HG02885 (cell line): ENCODE data around the gene MAP3K2.

ENCODE experiments used
- ATAC-seq: cut with Tn5 transposase; IDR thresholded peaks from one replicate; pipeline ENCODE4 v1.9.1; 2021; ENCODE audit warnings: mild to moderate bottlenecking; ENCODE audit not compliant: unreplicated experiment, poor library complexity

Gene MAP3K2

DNA sequence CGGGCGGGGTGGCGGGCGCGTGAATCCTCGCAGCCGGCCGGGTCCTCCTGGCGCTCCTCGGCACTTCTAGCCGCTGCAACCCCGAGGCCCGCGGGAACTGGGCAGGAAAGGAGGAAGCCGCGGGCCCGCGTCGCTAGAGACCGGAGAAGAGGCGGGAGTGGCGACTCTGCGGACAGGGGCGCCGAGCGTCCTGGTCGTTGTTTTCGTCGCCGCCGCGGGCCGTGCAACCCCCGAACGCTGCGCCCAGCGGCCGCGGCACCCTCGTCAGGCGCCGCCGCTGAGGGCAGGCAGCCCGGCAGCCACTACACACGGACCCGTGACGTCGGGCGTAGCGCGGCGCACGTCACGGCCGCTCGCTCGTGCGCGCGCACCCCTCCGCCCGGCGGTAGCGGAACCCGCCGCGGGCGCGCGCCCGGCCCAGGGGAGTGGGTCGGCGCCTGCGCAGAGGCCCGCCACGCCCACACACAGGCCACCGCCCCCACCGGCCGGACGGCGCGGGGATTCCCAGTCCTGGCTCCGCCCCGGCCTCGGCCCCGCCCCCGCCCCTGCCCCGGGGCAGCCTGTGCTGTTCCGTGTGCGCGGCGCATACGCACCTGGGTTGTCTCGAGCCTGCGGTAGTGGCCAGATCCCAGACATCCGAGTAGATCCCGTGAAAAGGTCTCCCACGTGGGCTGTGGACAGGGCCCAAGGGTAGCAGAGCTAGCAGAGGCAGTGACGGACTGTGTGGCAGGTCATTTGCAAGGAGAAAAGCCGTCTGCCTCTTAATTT lies at the start of gene MAP3K2:
MAP3K2 (minus strand) TSS at position 321 of the 768 bp plus-strand sequence. CDS start 44,846 bp downstream, outside the sequence.
- peak; percentile 79 for ATAC-seq

- ATAC-seq, result no peak
These were observed 49.3 kb upstream of the MAP3K2 start for GRCh38 chr2:127437056-127437455.

DNA sequence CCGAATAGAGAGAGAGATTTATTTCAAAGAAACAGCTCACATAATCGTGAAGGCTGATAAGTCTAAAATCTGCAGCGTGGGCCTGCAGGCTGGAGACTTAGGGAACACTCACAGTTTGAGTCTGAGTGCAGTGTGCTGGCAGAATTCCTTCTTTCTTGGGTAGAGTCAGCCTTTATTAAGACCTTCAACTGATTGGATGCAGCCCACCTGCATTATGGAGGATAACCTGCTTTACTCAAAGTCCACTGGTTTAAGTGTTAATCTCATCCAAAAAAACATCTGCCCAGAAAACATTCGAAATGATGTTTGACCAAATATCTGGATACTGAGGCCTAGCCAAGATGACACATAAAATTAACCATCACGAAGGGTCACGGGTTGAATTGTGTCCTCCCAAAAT lies 46.7 kb upstream of the MAP3K2 start:
- ATAC-seq, result no peak

GRCh38 chr2:127431408-127432023 lies 43.7 kb upstream of the MAP3K2 start:
- ATAC-seq, result no peak

- ATAC-seq, result no peak
These were observed 42.2 kb upstream of the MAP3K2 start for GRCh38 chr2:127429844-127430425.

- no peak for ATAC-seq
These were observed 41.5 kb upstream of the MAP3K2 start for GRCh38 chr2:127429291-127429690.

- ATAC-seq, result no peak
These were observed 41.0 kb upstream of the MAP3K2 start for GRCh38 chr2:127428815-127429109.

DNA sequence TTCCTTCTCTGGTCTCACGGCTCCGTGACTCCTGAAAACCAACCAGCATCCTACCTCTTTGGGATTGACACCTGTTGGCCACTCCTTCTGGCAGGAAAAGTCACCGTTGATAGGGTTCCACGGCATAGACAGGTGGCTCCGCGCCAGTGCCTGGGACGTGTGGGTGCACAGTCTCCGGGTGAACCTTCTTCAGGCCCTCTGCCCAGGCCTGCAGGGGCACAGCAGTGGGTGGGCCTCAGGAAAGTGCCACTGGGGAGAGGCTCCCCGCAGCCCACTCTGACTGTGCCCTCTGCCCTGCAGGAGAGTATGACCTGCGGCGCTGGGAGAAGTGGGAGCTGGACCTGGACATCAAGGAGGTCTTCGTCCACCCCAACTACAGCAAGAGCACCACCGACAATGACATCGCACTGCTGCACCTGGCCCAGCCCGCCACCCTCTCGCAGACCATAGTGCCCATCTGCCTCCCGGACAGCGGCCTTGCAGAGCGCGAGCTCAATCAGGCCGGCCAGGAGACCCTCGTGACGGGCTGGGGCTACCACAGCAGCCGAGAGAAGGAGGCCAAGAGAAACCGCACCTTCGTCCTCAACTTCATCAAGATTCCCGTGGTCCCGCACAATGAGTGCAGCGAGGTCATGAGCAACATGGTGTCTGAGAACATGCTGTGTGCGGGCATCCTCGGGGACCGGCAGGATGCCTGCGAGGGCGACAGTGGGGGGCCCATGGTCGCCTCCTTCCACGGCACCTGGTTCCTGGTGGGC lies 40.5 kb upstream of the MAP3K2 start:
- ATAC-seq, result no peak

DNA sequence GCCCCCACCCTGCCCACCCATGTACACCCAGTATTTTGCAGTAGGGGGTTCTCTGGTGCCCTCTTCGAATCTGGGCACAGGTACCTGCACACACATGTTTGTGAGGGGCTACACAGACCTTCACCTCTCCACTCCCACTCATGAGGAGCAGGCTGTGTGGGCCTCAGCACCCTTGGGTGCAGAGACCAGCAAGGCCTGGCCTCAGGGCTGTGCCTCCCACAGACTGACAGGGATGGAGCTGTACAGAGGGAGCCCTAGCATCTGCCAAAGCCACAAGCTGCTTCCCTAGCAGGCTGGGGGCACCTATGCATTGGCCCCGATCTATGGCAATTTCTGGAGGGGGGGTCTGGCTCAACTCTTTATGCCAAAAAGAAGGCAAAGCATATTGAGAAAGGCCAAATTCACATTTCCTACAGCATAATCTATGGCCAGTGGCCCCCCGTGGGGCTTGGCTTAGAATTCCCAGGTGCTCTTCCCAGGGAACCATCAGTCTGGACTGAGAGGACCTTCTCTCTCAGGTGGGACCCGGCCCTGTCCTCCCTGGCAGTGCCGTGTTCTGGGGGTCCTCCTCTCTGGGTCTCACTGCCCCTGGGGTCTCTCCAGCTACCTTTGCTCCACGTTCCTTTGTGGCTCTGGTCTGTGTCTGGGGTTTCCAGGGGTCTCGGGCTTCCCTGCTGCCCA lies 39.7 kb upstream of the MAP3K2 start:
- ATAC-seq, result no peak

DNA sequence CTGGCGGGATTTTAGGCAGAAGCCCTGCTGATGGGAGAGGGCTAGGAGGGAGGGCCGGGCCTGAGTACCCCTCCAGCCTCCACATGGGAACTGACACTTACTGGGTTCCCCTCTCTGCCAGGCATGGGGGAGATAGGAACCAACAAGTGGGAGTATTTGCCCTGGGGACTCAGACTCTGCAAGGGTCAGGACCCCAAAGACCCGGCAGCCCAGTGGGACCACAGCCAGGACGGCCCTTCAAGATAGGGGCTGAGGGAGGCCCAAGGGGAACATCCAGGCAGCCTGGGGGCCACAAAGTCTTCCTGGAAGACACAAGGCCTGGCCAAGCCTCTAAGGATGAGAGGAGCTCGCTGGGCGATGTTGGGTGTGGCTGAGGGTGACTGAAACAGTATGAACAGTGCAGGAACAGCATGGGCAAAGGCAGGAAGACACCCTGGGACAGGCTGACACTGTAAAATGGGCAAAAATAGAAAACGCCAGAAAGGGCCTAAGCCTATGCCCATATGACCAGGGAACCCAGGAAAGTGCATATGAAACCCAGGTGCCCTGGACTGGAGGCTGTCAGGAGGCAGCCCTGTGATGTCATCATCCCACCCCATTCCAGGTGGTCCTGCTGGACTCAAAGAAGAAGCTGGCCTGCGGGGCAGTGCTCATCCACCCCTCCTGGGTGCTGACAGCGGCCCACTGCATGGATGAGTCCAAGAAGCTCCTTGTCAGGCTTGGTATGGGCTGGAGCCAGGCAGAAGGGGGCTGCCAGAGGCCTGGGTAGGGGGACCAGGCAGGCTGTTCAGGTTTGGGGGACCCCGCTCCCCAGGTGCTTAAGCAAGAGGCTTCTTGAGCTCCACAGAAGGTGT lies 39.0 kb upstream of the MAP3K2 start:
- no peak for ATAC-seq

DNA sequence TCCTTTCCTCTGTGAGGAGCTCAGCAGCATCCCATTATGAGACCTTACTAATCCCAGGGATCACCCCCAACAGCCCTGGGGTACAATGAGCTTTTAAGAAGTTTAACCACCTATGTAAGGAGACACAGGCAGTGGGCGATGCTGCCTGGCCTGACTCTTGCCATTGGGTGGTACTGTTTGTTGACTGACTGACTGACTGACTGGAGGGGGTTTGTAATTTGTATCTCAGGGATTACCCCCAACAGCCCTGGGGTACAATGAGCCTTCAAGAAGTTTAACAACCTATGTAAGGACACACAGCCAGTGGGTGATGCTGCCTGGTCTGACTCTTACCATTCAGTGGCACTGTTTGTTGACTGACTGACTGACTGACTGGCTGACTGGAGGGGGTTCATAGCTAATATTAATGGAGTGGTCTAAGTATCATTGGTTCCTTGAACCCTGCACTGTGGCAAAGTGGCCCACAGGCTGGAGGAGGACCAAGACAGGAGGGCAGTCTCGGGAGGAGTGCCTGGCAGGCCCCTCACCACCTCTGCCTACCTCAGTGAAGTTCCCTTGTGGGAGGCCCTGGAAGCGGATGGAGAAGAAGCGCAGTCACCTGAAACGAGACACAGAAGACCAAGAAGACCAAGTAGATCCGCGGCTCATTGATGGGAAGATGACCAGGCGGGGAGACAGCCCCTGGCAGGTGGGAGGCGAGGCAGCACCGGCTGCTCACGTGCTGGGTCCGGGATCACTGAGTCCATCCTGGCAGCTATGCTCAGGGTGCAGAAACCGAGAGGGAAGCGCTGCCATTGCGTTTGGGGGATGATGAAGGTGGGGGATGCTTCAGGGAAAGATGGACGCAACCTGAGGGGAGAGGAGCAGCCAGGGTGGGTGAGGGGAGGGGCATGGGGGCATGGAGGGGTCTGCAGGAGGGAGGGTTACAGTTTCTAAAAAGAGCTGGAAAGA lies 38.0 kb upstream of the MAP3K2 start:
- no peak for ATAC-seq

GRCh38 chr2:127424598-127425520 lies 37.1 kb upstream of the MAP3K2 start:
- no peak for ATAC-seq

DNA sequence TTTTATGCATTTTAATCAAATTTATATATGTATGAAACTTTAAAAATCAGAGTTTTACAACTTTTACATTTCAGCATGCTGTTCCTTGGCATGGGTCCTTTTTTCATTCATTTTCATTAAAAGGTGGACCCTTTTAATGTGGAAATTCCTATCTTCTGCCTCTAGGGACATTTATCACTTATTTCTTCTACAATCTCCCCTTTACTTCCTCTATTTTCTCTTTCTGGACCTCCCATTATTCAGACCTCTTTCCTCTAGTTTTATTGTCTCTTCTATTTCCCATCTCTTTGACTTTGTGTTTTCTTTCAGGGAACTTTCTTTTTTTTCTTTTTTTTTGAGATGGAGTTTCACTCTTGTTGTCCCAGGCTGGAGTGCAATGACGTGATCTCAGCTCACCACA lies 36.1 kb upstream of the MAP3K2 start:
- no peak for ATAC-seq

GRCh38 chr2:127423478-127423843 lies 35.7 kb upstream of the MAP3K2 start:
- no peak for ATAC-seq

DNA sequence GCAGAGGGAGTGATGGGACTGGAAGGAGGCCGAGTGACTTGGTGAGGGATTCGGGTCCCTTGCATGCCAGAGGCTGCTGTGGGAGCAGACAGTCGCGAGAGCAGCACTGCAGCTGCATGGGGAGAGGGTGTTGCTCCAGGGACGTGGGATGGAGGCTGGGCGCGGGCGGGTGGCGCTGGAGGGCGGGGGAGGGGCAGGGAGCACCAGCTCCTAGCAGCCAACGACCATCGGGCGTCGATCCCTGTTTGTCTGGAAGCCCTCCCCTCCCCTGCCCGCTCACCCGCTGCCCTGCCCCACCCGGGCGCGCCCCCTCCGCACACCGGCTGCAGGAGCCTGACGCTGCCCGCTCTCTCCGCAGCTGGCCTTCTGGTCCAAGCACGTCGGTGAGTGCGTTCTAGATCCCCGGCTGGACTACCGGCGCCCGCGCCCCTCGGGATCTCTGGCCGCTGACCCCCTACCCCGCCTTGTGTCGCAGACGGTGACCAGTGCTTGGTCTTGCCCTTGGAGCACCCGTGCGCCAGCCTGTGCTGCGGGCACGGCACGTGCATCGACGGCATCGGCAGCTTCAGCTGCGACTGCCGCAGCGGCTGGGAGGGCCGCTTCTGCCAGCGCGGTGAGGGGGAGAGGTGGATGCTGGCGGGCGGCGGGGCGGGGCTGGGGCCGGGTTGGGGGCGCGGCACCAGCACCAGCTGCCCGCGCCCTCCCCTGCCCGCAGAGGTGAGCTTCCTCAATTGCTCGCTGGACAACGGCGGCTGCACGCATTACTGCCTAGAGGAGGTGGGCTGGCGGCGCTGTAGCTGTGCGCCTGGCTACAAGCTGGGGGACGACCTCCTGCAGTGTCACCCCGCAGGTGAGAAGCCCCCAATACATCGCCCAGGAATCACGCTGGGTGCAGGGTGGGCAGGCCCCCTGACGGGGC lies 35.0 kb upstream of the MAP3K2 start:
- ATAC-seq, result no peak

- ATAC-seq, result no peak
These were observed 34.2 kb upstream of the MAP3K2 start for GRCh38 chr2:127421871-127422558.
